K562 (cell line): ENCODE measurements around the gene NR1D1. TPM values are rescaled to one million over a fixed set of nuclear protein-coding genes. Genes with fewer than 3 reads are reported as not detected.
A peak's percentile ranks its signal among the peaks of the same experiment; 100 is the strongest.

Experiments used
- ATAC-seq: fragments of 200-7000 bp; cut with Tn5 transposase; 3 replicates; pipeline ENCODE4 v1.9.1; 2020; ENCODE audit warnings: moderate library complexity
- BruUV-seq: library from RNA; stranded (reverse); fragments of 400-500 nt; replicated peaks from 2 replicates; lab custom pipeline; 2021; lab: Mats Ljungman, UMichigan
- CTCF ChIA-PET: fragments of 300-600 bp; formaldehyde crosslinking; extraction: SDS; loops from one replicate; lab custom pipeline; 2021; ENCODE audit warnings: low intra/inter-chr PET ratio; lab: Yijun Ruan, JAX
- POLR2A ChIA-PET: fragments of 300-600, 350-650 bp; sonication (Branson Sonifier 250); formaldehyde crosslinking; extraction: SDS; loops from one replicate; lab custom pipeline; 2021; ENCODE audit warnings: antibody characterized with exemption, inconsistent platforms; lab: Yijun Ruan, JAX
- DNase-seq, 4 experiments: peaks; one replicate each; pipeline versions ENCODE4 v3.0.0 to v3.0.0-alpha.2; 2011 to 2018; ENCODE audit warnings: low spot score in 3 of 4, mixed read lengths in 3 of 4; ENCODE audit errors: extremely low read depth in 1 of 4
- FAIRE-seq: peaks from 2 replicates; lab custom pipeline; 2011; peaks lifted over from hg19 to GRCh38; lab: Jason Lieb, UNC
- H2AFZ ChIP-seq: 2 replicates; pipeline ENCODE4 v1.6.0; 2011; ENCODE audit warnings: low read depth, low read length, control low read depth, inconsistent platforms
- H3K27ac ChIP-seq: fragments of 200-600 bp; 3 replicates; pipeline ENCODE4 v1.8.0; 2011; ENCODE audit warnings: low read depth, mild to moderate bottlenecking, control low read depth, inconsistent platforms, low read length, moderate library complexity, mixed read lengths; ENCODE audit errors: extremely low read depth
- H3K27me3 ChIP-seq, 2 experiments: fragments of 300-600 bp in 1 of 2; 2 replicates in 1 of 2; 3 replicates in 1 of 2; pipeline versions ENCODE4 v1.6.0 to v1.8.0; 2011; ENCODE audit warnings: inconsistent platforms in 2 of 2, low read length in 2 of 2, mild to moderate bottlenecking in 1 of 2, mixed read lengths in 1 of 2, moderate library complexity in 1 of 2; ENCODE audit not compliant: control insufficient read depth in 2 of 2, insufficient read depth in 2 of 2
- H3K36me3 ChIP-seq: fragments of 300-600 bp; 3 replicates; pipeline ENCODE4 v1.8.0; 2011; ENCODE audit warnings: mild to moderate bottlenecking, low read length, inconsistent platforms; ENCODE audit not compliant: control insufficient read depth, insufficient read depth
- H3K4me1 ChIP-seq, 2 experiments: fragments of 200-600 bp in 1 of 2; replicated peaks in 1 of 2; 2 replicates in 1 of 2; 3 replicates in 1 of 2; pipeline versions ENCODE4 v1.5.1 to v1.8.0; 2011; ENCODE audit warnings: inconsistent platforms in 2 of 2, low read length in 2 of 2, mild to moderate bottlenecking in 1 of 2, mixed read lengths in 1 of 2, moderate library complexity in 1 of 2; ENCODE audit not compliant: control insufficient read depth in 2 of 2, insufficient read depth in 2 of 2
- H3K4me2 ChIP-seq: 2 replicates; pipeline ENCODE4 v1.6.1; 2011; ENCODE audit warnings: low read length, control low read depth, inconsistent platforms, mixed read lengths; ENCODE audit not compliant: insufficient read depth
- H3K4me3 ChIP-seq: fragments of 200-600 bp; sonication (generic), shearing (Covaris generic); 2 replicates; pipeline ENCODE4 v1.5.1; 2016; ENCODE audit warnings: control low read depth, inconsistent platforms
- H3K79me2 ChIP-seq: fragments of 200-600 bp; 3 replicates; pipeline ENCODE4 v1.8.0; 2011; ENCODE audit warnings: low read length, inconsistent platforms; ENCODE audit not compliant: control insufficient read depth, insufficient read depth
- H3K9ac ChIP-seq, 2 experiments: 2 replicates each; pipeline versions ENCODE4 v1.6.0 to v1.6.1; 2011; ENCODE audit warnings: low read depth in 2 of 2, low read length in 2 of 2, control low read depth in 1 of 2, inconsistent platforms in 1 of 2, mild to moderate bottlenecking in 1 of 2, mixed read lengths in 1 of 2; ENCODE audit not compliant: insufficient read depth in 1 of 2
- H3K9me1 ChIP-seq: one replicate; pipeline ENCODE4 v1.6.0; 2011; ENCODE audit warnings: inconsistent platforms, mild to moderate bottlenecking, low read length, moderate library complexity; ENCODE audit not compliant: control insufficient read depth, insufficient read depth
- H3K9me3 ChIP-seq: replicated peaks from 2 replicates; pipeline ENCODE4 v1.5.1; 2011; ENCODE audit warnings: low read depth, low read length, inconsistent platforms; ENCODE audit not compliant: control insufficient read depth, insufficient read depth
- H4K20me1 ChIP-seq: replicated peaks from 2 replicates; pipeline ENCODE4 v1.6.1; 2011; ENCODE audit warnings: low read length, inconsistent platforms, mixed read lengths; ENCODE audit not compliant: control insufficient read depth, insufficient read depth
- ARNT ChIP-seq, 2 experiments: fragments of 450-650 bp; IDR thresholded peaks; 2 replicates each; pipeline ENCODE4 v1.6.1; 2016; ENCODE audit warnings: mild to moderate bottlenecking in 1 of 2
- BRF1 ChIP-seq: IDR thresholded peaks from 3 replicates; pipeline ENCODE4 v1.6.1; 2011; ENCODE audit warnings: borderline replicate concordance, mild to moderate bottlenecking; ENCODE audit not compliant: insufficient read length; ENCODE audit errors: extremely low read depth
- CXXC5 ChIP-seq: fragments of 250-450 bp; sonication (Bioruptor Pico); IDR thresholded peaks from 2 replicates; pipeline ENCODE4 v1.8.0; 2022; ENCODE audit warnings: inconsistent platforms, mild to moderate bottlenecking, moderate library complexity
- FOXM1 ChIP-seq, 2 experiments: fragments of 450-650 bp in 1 of 2; sonication (generic) in 1 of 2; formaldehyde crosslinking in 1 of 2; IDR thresholded peaks; 2 replicates each; pipeline versions ENCODE4 v1.6.1 to v1.9.0; 2017 to 2022; ENCODE audit warnings: low read depth in 2 of 2, mild to moderate bottlenecking in 2 of 2, missing genetic modification reagents in 1 of 2, moderate library complexity in 1 of 2
- GABPA ChIP-seq: fragments of 200-800 bp; sonication (Bioruptor generic); conservative IDR thresholded peaks from 2 replicates; pipeline ENCODE4 v1.6.1; 2016; ENCODE audit warnings: low read depth, missing genetic modification characterization, missing compliant biosample characterization
- HCFC1 ChIP-seq: IDR thresholded peaks from 2 replicates; pipeline ENCODE4 v1.6.1; 2012; ENCODE audit warnings: low read depth, low read length, improper control_type of control experiment
- HDAC6 ChIP-seq: IDR thresholded peaks from 2 replicates; pipeline ENCODE4 v1.6.1; 2012; ENCODE audit warnings: low read depth, mild to moderate bottlenecking, control low read depth, inconsistent platforms, low read length, moderate library complexity
- MIER1 ChIP-seq: fragments of 450-650 bp; IDR thresholded peaks from 2 replicates; pipeline ENCODE4 v1.6.1; 2016; ENCODE audit warnings: antibody characterized with exemption, mild to moderate bottlenecking, low read depth
- POLR2G ChIP-seq: fragments of 200-400 bp; formaldehyde crosslinking; IDR thresholded peaks from 2 replicates; pipeline ENCODE4 v1.6.1; 2017; ENCODE audit warnings: low read depth, mild to moderate bottlenecking, antibody characterized with exemption, low read length, moderate library complexity
- RBM22 ChIP-seq: fragments of 200-400 bp; formaldehyde crosslinking; IDR thresholded peaks from 2 replicates; pipeline ENCODE4 v1.6.1; 2018; ENCODE audit warnings: low read length, low read depth; ENCODE audit not compliant: poor library complexity, severe bottlenecking
- SAP30 ChIP-seq: fragments of 200-600 bp; sonication (generic); IDR thresholded peaks from 2 replicates; pipeline ENCODE4 v1.6.1; 2012; ENCODE audit warnings: borderline replicate concordance, low read depth, mild to moderate bottlenecking, moderate library complexity, low read length, control low read depth, inconsistent platforms; ENCODE audit not compliant: insufficient read depth, poor library complexity, severe bottlenecking
- TAF1 ChIP-seq: IDR thresholded peaks from 2 replicates; pipeline ENCODE4 v1.6.1; 2011; ENCODE audit warnings: mild to moderate bottlenecking, low read length, moderate library complexity; ENCODE audit not compliant: insufficient read depth, control insufficient read depth, severe bottlenecking; ENCODE audit errors: extremely low read depth
- ZNF561 ChIP-seq: fragments of 450-650 bp; formaldehyde crosslinking; conservative IDR thresholded peaks from 2 replicates; pipeline ENCODE4 v1.4.0; 2020; ENCODE audit warnings: mild to moderate bottlenecking, moderate library complexity
- ZNF639 ChIP-seq, 2 experiments: fragments of 200-800 bp in 1 of 2; sonication (Bioruptor generic) in 1 of 2; sonication (generic) in 1 of 2; formaldehyde crosslinking in 1 of 2; IDR thresholded peaks in 1 of 2; conservative IDR thresholded peaks in 1 of 2; 2 replicates each; pipeline versions ENCODE4 v1.5.0 to v1.6.1; 2016 to 2020; ENCODE audit warnings: missing compliant biosample characterization in 1 of 2, missing genetic modification characterization in 1 of 2, missing genetic modification reagents in 1 of 2
- ZNF740 ChIP-seq, 3 experiments: fragments of 200-800 bp in 1 of 3; sonication (Bioruptor generic) in 1 of 3; sonication (generic) in 1 of 3; formaldehyde crosslinking in 1 of 3; IDR thresholded peaks; 2 replicates each; pipeline versions ENCODE4 v1.6.1 to v1.8.0; 2016 to 2022; ENCODE audit warnings: mild to moderate bottlenecking in 2 of 3, missing compliant biosample characterization in 2 of 3, missing genetic modification characterization in 2 of 3, missing genetic modification reagents in 1 of 3
- WGBS: fragments of 100-300 bp; shearing (Covaris generic); methylation state at CpG from one replicate; pipeline ENCODE4 v1.1.6; 2016; ENCODE audit warnings: low coverage, mixed read lengths; ENCODE audit not compliant: insufficient coverage; ENCODE audit errors: missing lambda C conversion rate; 5-methylcytosine and 5-hydroxymethylcytosine counted together
- in situ Hi-C: fragments of 300-500 bp; cut with MboI; formaldehyde crosslinking; loops from 4 replicates; pipeline ENCODE4 v1.15.0; 2018; ENCODE audit warnings: inconsistent platforms, mixed read lengths
- intact Hi-C: fragments of 100-400 bp; cut with micrococcal nuclease; formaldehyde crosslinking; loops from 2 replicates; pipeline ENCODE4 v1.14.2; 2022
- polyA plus RNA-seq, 8 experiments: library from polyadenylated mRNA; depleted of rRNA in 4 of 8; stranded (reverse) in 5 of 8; unstranded in 3 of 8; fragments of >200 nt; fragmentation: Nextera tagmentation in 2 of 8; fragmentation: Illumina TruSeq in 1 of 8; extraction: Ambion mirVana in 2 of 8; extraction: Trizol in 1 of 8; gene quantifications; 2 replicates each; pipeline versions ENCODE4 v1.2.1 to v1.2.3, GENCODE V29; 2011 to 2014; ENCODE audit warnings: inconsistent platforms in 1 of 8, missing spikeins in 1 of 8
- total RNA-seq, 7 experiments: library from RNA; depleted of rRNA in 6 of 7; stranded (reverse); fragments of >200 nt in 6 of 7; fragmentation: Illumina TruSeq in 2 of 7; extraction: Trizol in 2 of 7; gene quantifications; 2 replicates each; pipeline versions ENCODE4 v1.2.1 to v1.2.3, GENCODE V29; 2011 to 2021; ENCODE audit warnings: low replicate concordance in 1 of 7

NR1D1 gene
- total and polyA plus RNA-seq, 9 of the 15 experiments (the other 6 are each of a cell fraction or from before 2014, with no cell fraction given), result 0.25 to 7.7 (median 0.65) TPM

- Histone ChIP-seq H3K9me1 (no peaks in the 10 kb centered on the region), H3K27me3 (no peaks in the 10 kb centered on the region), H3K36me3 (peaks cover 27% of the 10 kb centered on the region), H3K9me3 (no peaks in the 10 kb centered on the region), H3K9ac (peak overlapping the region; percentile 80 to 96), H3K27ac (peak overlapping the region; percentile 95), H3K4me3 (peak overlapping the region; percentile 81), H3K79me2 (peaks cover 68% of the 10 kb centered on the region), H2AFZ (peak overlapping the region; percentile 83), H3K4me1 (peaks cover 15 to 25% of the 10 kb centered on the region in 2 experiments; a peak in 4 of 5 replicates), H4K20me1 (no peaks in the 10 kb centered on the region; the same call in 1 of the 2 replicates), H3K4me2 (peak overlapping the region; percentile 89)
- in situ Hi-C loops, result no loop called here
- POLR2A ChIA-PET, result interaction anchor here (0.5 to 5.4 kb wide), 10 partner anchors 9 to 201 kb away, joined by 3 to 57 read pairs (median 4); partner anchors contain the start of genes CASC3 and NR1D1
- DNase-seq (peak; percentile 55 to 89 (median 86)), FAIRE-seq (no peak), ATAC-seq (peak; percentile 76)
- under 1% methylated on average over 35 of the region's 97 CpGs for WGBS
- BruUV-seq, result no TSS peak
- CTCF ChIA-PET, result interaction anchor here (0.7 kb wide), 1 partner anchor 106 kb away, joined by 4 read pairs; no protein-coding TSS in a partner anchor
- intact Hi-C loops, result no loop called here
- TF ChIP-seq HDAC6 (no peak), ZNF561 (CRISPR knock-in tag) (no peak), SAP30 (peak; percentile 38), MIER1 (no peak), FOXM1 (IDR thresholded peaks at IDR 0.05; ENCODE audit: low read depth) (no peak), FOXM1 (CRISPR knock-in tag; IDR thresholded peaks at IDR 0.05; ENCODE audit: low read depth) (no peak), TAF1 (peak; percentile 68), ZNF639 (CRISPR knock-in tag; conservative IDR thresholded peaks at IDR 0.05 in 1 of 2, IDR thresholded peaks at IDR 0.05 in 1 of 2) (peak in 1 of 2 experiments; percentile 70; a peak in 1 of 4 replicates), POLR2G (peak; percentile 59; the same call in 1 of the 2 replicates), BRF1 (no peak), ZNF740 (CRISPR knock-in tag; IDR thresholded peaks at IDR 0.05) (peak; percentile 13; the same call in 1 of the 2 replicates), ZNF740 (tag; IDR thresholded peaks at IDR 0.05) (peak in 1 of 2 experiments; percentile 92; a peak in 2 of 4 replicates), ARNT (IDR thresholded peaks at IDR 0.05) (no peak), RBM22 (no peak), GABPA (tag) (0 out of 2 replicates have a peak, but pooled peaks have one; percentile 4), HCFC1 (peak; percentile 9; the same call in 1 of the 2 replicates), CXXC5 (CRISPR knock-in tag) (0 out of 2 replicates have a peak, but pooled peaks have one; percentile 34)
Measured at GRCh38 chr17:40122136-40122998, 22.0 kb upstream of the NR1D1 start.
